SK-N-DZ (cell line): ENCODE measurements around the gene CIZ1. TPM values are rescaled to one million over a fixed set of nuclear protein-coding genes. Genes with fewer than 3 reads are reported as not detected.
"Not testable (repeated sequence)": the region's sequence is repeated elsewhere in the genome, so short reads cannot be mapped to it uniquely, and the experiment has no call there.

Experiments
- DNase-seq: peaks from one replicate; pipeline ENCODE4 v3.0.0-alpha.2; 2015; ENCODE audit warnings: low spot score
- polyA plus RNA-seq, 2 experiments: library from polyadenylated mRNA; depleted of rRNA; stranded (reverse); fragments of >200 nt; gene quantifications; 2 replicates each; pipeline ENCODE4 v1.2.3, GENCODE V29; 2014

The CIZ1 gene, protein sequence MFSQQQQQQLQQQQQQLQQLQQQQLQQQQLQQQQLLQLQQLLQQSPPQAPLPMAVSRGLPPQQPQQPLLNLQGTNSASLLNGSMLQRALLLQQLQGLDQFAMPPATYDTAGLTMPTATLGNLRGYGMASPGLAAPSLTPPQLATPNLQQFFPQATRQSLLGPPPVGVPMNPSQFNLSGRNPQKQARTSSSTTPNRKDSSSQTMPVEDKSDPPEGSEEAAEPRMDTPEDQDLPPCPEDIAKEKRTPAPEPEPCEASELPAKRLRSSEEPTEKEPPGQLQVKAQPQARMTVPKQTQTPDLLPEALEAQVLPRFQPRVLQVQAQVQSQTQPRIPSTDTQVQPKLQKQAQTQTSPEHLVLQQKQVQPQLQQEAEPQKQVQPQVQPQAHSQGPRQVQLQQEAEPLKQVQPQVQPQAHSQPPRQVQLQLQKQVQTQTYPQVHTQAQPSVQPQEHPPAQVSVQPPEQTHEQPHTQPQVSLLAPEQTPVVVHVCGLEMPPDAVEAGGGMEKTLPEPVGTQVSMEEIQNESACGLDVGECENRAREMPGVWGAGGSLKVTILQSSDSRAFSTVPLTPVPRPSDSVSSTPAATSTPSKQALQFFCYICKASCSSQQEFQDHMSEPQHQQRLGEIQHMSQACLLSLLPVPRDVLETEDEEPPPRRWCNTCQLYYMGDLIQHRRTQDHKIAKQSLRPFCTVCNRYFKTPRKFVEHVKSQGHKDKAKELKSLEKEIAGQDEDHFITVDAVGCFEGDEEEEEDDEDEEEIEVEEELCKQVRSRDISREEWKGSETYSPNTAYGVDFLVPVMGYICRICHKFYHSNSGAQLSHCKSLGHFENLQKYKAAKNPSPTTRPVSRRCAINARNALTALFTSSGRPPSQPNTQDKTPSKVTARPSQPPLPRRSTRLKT
- 41.4 and 47.5 TPM in 2 replicates for polyA plus RNA-seq (2014; cell fraction: cytosol; rRNA removed)
- polyA plus RNA-seq (2014; cell fraction: nucleus; rRNA removed): 91.0 and 97.3 TPM in 2 replicates

DNA sequence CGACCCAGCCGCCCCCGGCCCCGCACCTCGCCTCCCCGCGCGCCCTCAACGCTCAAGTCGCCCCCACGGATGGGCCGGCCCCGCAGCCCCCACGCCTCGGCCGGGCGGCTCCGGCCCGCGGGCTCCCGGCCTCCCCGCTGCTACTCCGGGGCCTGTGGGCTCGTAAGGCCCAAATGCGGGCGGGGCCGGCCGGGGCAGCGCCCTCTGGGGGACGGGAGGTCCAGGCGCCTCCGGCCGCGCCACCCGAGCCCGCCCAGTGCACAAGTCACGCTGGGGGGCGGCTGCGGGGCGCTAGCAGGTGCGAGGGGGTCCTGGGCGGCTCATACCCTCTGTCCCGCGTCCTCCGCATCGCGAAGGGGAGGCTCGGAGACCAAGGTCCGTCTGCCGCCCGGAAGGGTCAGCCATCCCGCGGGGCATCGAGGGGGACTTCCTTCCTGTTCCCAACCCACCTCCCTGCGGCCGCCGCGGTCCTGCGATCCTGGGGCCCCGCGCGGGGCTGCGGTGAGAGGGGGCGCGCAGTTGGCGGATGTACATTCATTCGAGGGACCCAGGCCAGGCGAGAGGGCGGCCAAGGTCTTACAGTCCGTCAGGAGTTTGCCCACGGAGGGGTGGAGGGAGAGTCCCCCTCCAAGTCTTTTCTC lies at the start of gene CIZ1:
TSS of gene CIZ1 (minus strand) at position 167 of the 641 bp plus-strand sequence. CDS start 715 bp downstream, outside the sequence.
- peak; percentile 80 for DNase-seq

DNA sequence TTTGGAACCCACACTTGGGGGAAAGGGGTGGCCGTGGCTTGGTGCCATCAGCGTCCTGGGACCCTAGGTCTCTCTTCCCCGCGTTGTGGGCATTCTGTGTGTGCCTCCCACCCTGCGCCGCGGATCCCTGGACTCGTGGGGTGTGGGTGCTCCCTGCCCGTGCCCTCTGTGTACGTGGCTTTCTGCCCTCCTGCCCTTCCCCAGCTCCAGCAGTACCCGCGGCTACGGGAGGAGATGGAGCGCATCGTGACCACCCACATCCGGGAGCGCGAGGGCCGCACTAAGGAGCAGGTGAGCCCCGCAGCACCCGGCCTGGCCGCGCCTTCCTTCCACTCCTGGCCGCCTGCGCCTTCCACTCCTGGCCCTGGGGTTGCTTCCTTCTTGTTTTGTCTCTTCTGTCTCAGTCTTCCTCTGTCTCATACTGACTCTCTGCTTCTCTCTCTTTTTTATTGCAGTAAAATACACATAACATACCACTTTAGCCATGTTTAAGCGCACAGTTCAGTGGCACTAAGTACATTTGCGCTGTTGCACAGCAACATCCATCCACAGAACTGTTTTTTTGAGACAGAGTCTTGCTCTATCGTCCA lies 42.5 kb upstream of the CIZ1 start:
- no peak for DNase-seq

DNA sequence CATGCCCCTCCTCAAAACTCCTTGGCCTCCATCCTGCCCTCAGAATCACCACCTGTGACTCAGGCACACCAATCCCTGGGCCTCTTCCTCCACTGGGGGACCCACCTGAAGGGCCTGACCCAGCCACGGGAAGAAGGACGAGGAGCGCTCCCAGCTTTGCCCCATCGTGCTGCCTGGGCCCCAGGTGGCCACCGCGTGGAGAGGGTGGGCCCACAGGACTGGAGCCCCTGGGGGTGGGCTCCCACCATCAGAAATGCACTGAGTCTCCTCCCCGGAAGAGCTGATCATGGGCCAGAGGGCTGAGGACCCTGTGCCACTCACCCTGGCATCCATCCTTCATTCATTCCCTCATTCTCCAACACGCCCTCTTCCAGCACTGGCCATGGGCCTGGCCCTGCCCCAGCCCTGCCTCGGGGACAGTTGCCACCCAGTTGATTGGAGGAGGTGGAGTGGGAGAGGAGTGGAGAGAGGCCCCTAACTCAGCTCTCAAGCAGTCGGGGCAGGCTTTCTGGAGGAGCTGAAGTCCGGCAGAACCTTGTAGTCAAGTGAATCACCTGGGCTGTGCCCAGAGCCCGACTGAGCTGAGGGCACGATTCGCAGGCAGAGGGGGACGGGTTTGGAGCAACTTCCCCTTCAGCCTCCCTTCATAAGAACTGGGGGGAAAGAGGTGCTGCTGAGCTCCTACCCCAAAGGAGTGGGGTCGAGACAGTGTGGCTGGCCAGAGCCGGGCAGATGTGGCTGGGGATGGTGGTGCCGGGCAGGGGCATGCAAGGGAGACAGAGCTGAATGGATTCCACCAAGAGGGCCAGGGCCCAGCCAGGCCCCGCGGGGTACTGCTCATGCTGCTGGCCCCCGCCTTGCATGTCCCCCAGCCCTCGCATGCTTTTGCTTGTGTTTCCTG lies 41.4 kb upstream of the CIZ1 start:
- DNase-seq: no peak

DNA sequence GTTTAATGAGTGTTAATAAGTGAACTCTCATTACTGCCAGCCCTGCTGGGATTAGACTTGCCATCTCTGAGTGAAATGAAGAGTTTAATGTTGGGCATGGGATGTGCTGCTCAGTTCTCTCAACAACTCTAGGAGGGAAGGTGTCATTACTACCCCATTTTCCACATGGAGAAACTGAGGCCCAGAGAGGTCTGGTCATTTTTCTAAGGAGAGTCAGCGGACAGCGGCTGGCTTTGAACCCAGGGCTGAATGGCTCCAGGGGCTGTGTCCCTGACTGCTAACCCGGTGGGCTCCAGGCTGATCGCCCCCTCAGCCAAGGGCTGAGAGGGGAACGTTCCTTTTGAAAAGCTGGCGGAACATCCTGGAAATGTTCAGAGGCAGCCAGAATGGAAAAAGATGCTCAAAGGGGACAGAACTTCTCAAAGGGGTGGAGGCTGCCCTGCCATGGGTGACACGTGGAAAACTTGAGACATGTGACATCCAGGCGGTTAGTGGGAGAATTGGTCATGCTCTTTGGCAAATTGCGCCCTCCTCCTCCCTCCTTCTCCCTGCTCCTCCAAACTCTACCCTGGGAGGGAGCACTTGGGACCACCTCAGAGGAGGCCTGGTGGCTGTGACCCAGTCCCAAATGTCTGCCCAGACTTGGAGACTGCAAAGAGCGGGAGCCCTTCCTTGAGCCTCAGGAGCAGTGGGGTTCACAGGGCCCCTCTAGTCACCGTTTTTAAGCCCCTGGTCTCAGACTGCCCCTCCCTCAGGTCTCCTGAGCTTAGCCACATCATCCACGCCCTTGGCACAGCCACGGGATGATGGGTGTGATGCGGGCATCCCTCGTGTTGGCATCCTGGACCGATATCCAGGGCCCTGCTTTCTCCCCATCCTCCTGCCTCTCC lies 40.5 kb upstream of the CIZ1 start:
- no peak for DNase-seq

DNA sequence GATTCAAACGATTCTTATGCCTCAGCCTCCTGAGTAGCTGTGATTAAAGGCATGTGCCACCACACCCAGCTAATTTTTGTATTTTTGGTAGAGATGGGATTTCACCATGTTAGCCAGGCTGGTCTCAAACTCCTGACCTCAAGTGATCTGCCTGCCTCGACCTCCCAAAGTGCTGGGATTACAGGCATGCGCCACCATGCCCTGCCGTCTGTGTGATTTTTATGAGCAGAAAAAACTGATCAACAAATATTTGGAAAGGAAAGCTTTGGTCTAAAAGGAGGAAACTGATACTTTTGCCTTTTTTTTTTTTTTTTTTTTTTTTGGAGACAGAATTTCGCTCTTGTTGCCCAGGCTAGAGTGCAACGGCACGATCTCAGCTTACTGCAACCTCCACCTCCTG lies 39.5 kb upstream of the CIZ1 start:
- DNase-seq: not testable (repeated sequence)

DNA sequence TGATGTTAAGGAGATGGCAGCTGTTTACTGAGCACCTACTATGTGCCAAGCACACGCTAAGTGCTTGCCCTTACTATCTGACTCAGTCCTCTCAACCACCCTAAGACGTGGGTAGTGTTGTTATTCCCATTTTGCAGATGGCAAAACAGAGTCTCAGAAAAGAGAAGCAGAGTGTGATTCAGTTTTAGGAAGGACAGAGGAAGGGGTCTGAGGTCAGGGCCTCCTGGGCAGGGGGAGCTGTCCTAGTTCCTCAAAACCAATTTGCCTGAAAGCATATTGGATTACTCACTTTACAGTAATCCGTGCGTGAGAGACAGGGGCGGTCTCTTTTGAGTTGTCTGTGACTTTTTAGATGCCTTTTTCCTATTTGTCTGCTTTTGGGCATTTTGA lies 35.0 kb upstream of the CIZ1 start:
- DNase-seq: no peak

DNA sequence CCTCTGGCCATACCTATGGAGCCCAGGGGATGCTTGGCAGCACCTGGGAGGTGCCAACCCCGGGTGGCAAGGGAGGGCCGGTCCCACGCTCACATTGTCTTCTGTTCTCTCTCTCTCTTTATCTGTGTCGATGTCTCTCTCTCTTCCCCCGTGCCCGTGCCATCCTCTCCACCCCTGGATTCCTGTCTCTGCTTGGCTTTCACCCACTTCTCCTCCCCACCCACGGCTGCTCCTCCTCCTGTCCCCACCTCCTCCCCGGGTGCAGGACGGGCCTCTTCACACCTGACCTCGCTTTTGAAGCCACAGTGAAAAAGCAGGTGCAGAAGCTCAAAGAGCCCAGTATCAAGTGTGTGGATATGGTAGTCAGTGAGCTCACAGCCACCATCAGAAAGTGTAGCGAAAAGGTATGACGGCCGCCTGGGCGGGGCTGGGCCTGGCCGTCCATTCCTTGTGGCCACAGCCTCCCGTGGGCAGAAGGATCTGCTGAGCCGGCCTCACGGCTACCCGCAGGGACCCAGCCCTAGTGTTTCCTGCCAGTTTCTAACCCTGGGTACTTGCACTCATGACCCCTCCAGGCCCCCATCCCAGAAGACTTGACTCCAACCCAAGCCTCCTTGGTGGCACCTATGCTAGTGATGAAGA lies 34.5 kb upstream of the CIZ1 start:
- DNase-seq: no peak

DNA sequence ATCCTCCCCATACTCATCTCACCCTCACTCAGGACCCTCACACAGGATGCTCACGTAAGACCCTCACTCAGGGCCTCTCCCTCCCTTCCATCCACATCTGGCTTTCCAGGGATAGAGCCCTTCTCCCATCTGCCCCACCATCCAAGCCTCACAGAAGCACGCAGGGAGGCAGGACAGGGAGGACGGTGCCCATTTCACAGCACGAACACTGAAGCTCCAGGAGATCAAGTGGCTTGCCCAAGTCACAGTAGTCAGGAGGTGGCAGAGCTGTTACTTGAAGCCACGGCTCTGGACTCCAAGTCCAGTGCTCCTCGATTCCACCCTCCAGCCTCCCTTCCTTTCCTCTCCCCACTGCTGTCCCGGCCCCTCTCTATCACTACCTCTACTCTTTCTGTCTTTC lies 33.5 kb upstream of the CIZ1 start:
- DNase-seq: no peak

DNA sequence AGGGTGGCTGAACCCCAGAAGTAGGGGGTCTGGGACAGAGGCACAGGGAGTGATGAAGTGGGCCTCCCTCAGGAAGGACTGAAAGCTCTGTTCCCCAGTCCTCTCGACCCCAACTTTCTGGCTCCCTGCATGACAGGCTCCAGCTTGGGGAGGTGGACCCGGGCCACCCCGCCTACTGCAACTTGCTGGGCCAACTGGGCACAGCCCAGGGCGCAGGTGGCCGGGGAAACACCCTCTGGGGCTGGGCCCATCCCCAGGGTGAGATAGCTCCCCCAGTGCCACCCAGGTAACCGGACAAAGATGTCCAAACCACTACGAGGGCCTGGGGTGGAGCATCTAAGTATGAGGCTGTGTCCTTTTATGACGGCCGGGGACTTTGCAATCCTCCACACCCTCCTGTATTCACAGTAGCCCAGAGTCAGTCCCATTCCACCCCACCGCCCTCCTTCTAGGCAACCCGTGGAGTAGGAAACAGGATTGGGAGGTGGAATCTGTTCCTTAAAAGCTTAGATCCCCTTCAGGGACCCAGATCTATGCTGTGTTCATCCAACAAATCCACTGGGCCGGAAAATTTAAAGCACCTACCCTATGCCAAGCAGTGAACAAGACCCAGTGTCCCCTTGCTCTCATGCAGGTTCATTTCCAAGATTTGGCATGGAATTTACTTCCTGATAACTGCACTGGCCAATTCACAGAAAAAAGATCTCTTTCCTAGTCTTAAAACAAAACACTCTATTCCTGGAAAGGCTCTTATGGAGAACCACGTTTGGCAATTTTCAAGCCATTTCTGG lies 31.7 kb upstream of the CIZ1 start:
- no peak for DNase-seq

DNA sequence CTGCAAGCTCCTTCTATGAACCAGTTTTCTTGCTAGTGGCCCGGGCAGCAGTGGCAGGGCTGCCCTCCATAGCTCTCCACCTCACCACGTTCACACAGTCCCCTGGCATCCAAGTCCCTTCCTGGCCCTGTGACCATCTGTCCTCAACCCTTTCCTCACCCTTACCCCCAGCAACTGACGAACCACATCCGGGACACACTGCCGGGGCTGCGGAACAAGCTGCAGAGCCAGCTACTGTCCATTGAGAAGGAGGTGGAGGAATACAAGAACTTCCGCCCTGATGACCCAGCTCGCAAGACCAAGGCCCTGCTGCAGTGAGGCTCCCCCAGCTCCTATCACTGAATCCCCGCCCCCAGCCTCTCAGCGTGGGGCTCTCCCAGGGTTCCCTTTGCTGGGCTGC lies 30.7 kb upstream of the CIZ1 start:
- no peak for DNase-seq

DNA sequence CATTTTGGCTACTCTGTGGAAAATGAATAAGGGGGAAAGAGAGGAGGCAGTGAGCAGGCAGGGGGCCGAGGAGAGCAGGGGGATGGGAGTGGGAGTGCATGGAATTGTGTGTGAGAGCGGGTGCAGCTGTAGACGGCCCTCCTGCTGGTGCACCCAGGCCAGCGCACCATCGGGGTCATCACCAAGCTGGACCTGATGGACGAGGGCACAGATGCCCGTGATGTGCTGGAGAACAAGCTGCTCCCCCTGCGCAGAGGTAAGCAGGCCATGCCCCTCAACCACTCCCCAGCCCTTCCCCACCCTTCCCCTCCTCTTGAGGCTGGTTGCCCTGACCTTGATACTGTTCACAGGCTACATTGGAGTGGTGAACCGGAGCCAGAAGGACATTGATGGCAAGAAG lies 28.5 kb upstream of the CIZ1 start:
- DNase-seq: no peak

DNA sequence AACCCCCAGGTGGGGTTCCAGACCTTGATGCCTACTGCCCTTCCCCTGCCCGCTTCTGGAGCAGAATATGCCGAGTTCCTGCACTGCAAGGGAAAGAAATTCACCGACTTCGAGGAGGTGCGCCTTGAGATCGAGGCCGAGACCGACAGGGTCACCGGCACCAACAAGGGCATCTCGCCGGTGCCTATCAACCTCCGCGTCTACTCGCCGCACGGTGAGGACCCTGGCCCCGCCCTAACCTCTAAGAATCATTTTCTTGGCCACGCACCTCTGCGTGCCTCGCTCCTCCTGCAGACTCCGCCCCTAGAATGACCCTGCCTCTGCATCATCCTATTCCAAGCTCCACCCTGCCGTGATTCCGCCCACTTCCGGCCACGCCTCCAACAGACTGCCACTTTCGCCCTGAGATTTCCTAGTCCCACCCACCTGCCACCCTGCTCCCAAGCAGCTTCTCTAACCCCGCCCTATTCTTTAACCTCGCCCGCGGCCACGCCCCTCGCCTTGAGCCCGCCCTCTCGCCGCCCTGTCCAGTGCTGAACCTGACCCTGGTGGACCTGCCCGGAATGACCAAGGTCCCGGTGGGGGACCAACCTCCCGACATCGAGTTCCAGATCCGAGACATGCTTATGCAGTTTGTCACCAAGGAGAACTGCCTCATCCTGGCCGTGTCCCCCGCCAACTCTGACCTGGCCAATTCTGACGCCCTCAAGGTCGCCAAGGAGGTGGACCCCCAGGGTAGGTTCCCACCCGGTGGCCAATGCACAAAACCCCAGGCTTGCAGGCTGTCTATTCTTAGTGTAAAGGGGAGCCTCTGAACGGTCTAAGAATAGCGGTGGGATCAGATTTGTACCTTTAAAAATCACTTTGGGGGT lies 27.4 kb upstream of the CIZ1 start:
- DNase-seq: peak; percentile 56

DNA sequence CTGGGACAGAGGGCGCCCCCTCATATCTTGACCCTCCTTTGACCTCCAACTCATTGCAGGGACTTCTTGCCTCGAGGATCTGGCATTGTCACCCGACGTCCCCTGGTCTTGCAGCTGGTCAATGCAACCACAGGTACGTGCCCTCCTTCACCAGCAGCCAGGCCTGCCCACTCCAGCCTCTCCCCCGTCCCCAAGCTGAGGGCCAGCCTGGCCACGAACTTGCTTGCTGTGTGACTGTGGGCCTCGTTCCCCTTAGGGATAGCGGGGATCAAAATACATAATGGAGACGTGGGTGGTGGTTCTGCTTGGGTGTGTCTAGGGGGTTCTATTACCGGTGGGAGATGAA lies 26.8 kb upstream of the CIZ1 start:
- DNase-seq: no peak

DNA sequence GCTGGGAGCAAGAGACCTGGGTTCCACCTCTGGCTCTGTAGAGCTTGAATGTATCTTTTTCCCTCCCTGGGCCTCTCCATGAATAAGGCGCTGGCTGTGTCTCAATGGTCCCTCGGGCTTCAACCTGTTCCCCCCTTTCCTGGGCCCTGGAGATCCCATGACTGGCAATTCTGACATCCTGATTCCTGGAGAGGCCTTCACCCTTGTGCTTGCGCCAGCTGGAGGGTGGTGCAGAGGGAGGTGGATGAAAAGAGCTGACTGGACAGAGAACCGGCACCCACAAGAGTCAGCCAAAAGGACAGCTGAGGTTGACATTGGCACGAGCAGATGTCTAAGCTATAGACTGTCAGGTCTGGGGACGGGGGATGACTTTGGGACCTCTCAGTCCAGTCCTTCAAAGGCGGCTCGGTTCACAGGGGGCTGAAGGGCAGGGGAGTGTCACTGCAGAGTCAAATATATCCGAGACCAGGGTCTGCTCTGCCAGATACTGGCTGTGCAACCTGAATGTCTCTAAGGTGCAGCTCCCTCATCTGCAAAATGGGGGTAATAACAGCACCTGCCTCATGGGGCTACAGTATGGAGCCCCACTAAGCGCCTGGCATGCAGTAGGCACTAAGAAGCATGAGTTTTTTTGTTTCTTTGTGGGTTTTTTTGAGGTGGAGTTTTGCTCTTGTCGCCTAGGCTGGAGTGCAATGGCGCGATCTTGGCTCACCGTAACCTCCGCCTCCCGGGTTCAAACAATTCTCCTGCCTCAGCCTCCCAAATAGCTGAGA lies 25.6 kb upstream of the CIZ1 start:
- DNase-seq: no peak

DNA sequence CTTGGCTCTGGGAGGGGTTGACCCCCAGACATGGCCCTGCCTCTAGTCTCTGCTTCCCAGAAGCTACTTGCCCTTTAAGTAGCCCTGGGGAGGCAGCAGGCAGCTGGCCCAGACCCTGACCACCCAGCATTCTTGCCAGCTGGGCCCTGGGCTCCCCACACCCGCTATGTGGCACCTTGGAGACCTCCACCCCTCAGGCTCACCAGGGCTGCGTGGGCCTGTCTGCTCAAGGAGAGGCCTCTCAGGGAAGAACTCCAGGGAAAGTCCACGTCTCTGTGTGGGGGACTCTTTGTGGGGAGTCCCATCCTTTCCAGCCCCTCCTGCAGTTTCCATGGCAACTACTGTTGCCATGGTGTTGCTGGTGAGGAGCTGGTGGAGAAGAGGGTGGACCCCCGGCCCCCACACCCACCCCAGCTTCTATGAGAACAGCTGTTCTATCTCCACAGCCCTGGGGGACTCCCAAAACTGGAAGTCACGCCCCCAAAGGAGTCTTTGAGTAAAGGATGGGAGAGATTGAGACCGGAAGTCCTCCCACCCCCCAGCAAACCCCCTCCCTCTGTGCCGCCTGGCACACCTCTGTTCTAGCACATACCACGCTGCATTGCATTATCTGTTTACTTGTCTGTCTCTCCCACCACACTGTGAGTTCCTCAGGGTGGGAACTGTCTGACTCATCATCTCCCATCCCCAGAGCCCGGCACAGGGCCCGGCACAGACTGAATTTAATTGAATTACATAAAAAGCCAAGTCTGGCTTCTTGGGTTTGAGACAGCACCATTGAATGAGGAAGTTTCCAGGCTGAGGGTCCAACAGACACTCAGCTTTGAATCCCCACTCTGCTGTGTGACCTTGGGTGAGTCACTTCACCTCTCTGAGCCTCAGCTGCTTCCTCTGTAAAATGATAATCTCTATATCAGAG lies 24.4 kb upstream of the CIZ1 start:
- no peak for DNase-seq
